HG03558 (cell line): ENCODE results near the gene CDK13.
"Not testable (repeated sequence)": the region's sequence is repeated elsewhere in the genome, so short reads cannot be mapped to it uniquely, and the experiment has no call there.

Source experiments
- ATAC-seq: cut with Tn5 transposase; IDR thresholded peaks from one replicate; pipeline ENCODE4 v1.9.1; 2021; ENCODE audit warnings: moderate number of reproducible peaks; ENCODE audit not compliant: unreplicated experiment; ENCODE audit errors: extremely low read depth

The CDK13 gene

DNA sequence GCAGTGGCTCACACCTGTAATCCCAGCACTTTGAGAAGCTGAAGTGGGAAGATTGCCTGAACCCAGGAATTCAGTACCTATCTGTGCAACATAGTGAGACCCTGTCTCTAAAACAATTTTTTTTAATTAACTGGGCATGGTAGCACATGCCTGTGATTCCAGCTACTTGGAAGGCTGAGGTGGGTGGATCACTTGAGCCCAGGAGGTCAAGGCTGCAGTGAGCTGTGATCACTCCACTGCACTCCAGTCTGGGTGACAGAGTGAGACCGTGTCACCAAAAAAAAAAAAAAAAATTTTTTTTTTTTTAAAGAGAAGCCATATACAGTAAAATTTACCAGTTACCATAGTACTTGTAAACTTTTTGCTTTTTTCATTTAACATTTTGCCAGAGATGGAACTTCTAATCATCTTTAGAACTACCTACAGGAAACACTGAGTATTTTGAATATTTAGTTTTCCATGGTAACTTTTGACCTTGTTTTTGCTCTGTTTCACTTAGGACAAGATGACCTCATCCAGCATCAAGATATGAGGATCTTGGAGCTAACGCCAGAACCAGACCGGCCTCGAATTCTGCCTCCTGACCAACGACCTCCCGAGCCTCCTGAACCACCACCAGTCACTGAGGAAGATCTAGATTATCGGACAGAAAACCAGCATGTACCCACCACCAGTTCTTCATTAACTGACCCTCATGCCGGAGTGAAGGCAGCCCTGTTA is 143.7 kb downstream of the CDK13 start:
- no peak for ATAC-seq

DNA sequence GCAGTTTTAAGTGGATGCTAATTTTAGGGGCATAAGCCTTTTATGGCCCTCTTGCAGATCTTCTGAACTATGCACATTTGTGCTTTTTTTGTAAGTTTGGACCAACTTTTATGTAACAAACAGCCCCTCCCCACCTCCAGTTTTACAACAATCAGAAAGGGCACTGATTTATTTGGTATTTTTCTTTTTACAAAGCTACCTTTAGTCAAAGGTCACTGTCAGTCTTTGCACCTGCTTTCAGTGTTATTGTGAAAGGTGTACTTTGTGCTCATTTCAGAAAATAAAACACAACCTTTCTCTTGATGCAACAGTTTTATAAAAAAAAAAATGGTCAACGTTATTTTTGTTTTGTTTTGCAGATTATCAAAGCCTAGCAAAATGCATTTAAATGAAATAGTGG is 145.2 kb downstream of the CDK13 start:
- no peak for ATAC-seq

DNA sequence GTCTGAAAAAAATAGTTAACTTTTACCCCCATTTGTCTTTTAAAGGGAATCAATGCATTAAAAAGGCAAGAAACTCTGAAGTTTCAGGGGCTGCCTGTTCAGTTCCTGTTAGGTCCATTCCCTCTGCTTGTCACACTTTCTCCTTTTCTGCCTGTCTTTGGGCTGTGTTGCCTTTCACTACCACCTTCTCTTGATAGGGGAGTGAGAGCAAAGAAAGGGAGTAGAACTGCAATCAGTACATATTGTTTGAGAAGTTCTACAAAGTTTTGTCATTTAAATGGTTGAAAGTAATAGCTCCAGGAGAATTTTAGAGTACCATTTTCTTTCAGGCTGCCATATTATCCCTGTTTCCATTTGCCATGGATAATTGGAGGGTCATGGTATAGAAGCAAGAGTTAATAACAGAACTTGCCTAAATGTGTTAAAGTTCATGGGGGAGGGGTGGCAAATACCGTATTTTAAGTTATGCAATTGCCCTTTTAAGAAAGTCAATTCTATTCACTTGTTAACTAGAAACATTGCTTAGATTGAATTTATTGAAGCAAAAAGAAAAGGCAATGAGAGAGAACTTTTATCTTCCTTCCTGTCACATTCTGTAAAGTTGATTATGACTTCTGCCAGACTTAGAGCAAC is 145.8 kb downstream of the CDK13 start:
- no peak for ATAC-seq

DNA sequence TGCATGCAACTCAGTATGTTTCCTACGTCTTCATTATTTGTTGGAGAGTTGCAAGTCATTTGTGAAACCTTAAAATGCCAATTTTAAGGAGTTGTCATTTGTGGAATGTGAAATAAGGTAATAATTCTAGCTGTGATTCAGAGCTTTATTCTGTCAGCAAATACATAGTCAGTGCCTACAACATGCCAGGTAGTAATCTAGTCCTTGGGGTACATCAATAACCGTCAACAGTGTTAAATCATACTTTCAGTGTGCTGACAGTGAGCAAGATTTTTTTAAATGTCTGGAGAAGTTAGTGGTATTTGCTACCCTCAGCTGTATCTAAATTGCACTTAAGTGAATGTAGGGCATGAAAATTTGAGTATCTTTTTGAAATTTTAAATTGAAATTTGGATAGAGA is 147.7 kb downstream of the CDK13 start:
- no peak for ATAC-seq

DNA sequence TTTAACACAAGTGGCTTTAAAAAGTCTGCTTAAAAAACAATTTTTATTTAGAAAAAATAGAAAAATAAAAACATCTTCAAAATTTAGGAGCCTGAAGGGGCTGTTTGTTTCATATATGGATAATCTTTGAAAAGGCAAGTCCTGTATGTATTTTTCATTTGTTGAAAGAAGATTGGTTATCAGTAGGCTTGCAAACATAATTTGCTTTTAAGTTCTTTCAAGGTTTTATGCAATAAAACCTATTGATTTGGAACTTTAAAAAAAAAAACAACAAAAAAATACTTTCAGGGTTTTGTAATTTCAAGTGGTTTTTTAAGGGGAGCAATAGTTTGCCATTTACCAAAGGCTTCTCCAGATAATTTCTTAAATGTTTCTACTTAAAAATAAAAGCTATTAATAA is 148.8 kb downstream of the CDK13 start:
- no peak for ATAC-seq

DNA sequence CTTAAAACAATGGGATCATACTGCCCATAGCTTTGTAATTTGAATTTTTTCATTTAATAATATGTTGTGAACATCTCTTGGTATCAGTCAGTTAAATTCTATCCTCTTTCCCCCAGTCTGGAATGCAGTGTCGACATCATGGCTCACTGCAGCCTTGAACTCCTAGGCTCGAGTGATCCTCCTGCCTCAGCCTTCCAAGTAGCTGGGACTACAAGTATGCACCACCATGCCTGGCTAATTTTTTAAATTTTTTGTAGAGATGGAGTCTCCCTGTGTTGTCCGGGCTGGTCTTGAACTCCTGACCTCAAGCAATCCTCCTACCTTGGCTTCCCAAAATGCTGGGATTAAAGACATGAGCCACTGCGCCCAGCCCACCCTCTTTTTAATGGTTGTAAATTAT is 149.8 kb downstream of the CDK13 start:
- no peak for ATAC-seq

DNA sequence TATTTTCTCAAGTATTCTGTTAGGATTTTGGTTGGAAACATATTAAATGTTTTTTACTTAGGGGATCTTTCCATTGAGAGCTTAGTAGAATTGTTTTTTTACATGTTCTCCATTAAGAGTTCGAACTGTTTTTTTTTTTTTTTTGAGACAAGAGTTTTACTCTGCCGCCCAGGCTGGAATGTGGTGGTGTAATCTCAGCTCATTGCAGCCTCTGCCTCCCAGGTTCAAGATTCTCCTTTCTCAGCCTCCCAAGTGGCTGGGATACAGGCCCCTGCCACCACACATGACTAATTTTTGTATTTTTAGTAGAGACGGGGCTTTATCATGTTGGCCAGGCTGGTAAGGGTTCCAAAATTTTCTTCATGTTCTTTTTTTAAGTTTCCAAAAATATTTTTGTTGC is 151.1 kb downstream of the CDK13 start:
- ATAC-seq, result no peak

DNA sequence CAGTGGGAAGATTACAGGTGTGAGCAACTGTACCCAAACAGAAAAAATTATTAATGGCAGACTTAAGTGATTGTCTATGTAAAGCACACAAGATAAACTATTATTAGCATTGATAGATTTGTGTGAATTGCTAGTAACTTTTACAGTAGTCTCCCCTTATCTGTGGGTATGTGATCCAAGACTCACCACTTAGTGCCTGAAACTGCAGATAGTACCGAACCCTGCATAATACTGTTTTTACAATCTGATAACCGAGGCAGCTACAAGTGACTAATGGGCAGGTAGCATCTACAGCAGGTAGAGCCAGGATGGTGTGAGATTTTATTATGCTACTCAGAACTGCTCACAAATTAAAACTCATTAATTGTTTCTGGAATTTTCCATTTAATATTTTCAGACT is 152.8 kb downstream of the CDK13 start:
- no peak for ATAC-seq

DNA sequence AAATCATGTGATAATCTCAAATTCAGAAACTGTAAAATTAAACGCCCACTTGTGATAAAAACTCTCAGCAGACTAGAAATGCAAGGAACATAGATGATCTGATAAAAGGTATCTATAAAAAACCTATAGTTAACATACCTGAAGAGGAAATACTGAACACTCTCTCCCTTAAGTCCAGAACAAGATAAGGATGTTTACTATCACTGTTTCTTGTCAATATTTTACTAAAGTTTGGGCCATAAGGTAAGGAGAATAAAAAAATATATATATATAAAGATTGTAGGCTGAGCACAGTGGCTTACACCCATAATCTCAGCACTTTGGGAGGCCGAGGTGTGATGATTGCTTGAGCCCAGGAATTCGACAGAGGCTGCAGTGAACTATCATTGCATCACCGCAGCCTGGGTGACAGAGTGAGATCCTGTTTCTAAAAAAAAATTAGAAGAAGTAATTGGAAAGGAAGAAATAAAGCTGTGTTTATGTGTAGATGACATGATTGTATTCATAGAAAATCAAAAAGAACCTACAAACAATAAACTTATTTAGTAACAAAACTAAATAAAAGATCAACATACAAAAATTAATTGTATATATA is 155.9 kb downstream of the CDK13 start:
- no peak for ATAC-seq

DNA sequence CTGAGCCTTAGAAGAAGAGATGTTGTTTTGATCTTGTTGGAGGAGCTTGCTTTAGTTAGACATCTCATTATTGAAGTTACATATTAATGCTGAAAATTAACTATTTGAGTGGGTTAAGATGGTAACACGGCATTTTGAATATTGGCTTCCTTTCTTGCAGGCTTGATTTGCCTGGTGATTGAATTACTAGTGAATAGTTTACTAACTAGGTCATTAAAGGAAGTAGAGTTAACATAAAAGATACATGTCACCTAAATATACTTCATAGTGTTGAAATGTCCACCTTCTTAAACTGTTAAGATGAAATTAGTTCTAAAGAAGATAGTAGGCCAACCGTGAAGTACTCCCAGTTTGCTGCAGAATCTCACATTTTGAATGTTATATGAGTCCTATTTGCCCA is 165.9 kb downstream of the CDK13 start:
- ATAC-seq, result no peak

DNA sequence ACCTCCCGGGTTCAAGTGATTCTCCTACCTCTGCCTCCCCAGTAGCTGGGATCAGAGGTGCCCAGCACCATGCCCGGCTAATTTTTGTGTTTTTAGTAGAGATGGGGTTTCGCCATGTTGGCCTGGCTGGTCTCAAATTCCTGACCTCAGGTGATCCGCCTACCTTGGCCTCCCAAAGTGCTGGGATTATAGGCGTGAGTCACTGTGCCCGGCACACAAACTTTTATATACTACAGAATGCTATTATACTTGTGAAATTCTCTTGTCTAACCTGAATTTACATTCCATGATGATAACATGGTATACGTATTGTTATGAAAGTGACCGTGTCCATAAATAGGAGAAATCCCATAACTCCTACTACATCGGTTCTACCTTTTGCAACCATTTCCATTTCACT is 167.1 kb downstream of the CDK13 start:
- ATAC-seq, result not testable (repeated sequence)

DNA sequence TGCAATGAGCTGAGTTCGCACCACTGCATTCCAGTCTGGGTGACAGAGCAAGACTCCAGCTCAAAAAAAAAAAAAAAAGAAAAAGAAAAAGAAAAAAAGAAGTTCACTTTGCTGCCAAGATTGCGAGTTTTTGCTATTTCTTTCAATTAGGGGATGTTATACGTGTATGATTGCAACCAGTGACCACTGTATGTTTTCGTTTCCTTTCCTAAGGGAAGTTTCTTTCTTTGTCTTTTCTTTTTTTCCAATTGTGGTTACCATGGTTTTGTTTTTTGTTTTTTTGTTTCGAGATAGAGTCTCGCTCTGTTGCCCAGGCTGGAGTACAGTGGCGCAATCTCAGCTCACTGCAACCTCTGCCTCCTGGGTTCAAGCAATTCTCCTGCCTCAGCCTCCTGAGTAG is 168.1 kb downstream of the CDK13 start:
- not testable (repeated sequence) for ATAC-seq

DNA sequence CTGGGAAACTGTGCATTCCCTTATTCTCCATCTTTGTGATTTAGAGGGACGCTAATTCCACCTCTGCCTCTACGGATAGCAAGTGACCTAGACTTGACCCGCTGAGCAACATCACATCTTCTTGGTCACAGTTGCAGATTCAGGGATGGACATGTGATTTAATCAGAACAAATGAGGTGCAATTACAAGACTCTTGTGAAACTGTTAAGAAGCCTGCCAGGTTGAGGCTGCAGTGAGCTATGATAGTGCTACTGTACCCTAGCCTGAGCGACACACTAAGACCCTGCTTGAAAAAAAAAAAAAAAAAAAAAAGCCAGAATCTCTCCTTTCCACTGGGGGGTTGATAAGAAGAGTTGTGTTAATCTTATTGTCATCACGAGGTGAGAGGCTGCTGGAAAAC is 170.0 kb downstream of the CDK13 start:
- ATAC-seq, result no peak

DNA sequence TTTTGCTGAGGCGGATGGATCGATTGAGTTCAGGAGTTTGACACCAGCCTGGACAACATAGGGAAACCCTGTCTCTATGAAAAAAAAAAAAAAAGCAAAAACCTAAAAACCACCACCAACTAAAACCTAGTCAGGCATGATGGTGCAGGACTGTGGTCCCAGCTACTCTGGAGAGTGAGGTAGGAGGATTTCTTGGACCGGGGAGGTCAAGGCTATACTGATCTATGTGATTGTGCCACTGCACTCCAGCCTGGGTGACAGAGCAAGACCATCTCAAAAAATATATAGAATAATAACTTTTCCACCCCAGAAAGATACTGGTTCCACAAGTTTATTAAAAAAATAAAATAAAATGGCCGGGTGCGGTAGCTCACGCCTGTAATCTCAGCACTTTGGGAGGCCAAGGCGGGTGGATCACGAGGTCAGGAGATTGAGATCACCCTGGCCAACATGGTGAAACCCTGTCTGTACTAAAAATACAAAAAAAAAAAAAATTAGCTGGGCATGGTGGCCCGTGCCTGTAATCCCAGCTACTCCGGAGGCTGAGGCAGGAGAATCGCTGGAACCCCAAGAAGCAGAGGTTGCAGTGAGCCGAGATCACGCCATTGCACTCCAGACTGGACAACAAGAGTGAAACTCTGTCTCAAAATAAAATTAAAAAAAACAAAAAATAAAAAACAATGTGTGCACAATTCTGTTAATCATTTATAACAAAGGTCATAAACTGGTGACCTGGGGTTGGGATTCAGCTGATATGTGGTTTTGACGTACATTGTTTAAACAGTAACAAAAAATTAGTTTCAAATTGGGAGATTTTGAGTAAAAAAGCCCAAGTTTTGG is 172.3 kb downstream of the CDK13 start:
- not testable (repeated sequence) for ATAC-seq

DNA sequence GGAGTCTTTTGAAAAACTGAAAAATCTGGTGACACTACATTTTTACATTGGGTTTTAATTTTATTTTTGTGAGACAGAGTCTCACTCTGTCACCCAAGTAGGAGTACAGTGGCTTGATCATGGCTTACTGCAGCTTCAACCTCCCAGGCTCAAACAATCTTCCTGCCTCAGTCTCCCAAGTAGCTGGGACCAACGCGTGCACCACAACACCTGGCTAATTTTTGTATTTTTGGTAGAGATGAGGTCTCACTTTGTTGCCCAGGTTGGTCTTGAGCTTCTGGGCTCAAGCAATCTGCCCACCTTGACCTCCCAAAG is 172.8 kb downstream of the CDK13 start:
- ATAC-seq, result no peak

DNA sequence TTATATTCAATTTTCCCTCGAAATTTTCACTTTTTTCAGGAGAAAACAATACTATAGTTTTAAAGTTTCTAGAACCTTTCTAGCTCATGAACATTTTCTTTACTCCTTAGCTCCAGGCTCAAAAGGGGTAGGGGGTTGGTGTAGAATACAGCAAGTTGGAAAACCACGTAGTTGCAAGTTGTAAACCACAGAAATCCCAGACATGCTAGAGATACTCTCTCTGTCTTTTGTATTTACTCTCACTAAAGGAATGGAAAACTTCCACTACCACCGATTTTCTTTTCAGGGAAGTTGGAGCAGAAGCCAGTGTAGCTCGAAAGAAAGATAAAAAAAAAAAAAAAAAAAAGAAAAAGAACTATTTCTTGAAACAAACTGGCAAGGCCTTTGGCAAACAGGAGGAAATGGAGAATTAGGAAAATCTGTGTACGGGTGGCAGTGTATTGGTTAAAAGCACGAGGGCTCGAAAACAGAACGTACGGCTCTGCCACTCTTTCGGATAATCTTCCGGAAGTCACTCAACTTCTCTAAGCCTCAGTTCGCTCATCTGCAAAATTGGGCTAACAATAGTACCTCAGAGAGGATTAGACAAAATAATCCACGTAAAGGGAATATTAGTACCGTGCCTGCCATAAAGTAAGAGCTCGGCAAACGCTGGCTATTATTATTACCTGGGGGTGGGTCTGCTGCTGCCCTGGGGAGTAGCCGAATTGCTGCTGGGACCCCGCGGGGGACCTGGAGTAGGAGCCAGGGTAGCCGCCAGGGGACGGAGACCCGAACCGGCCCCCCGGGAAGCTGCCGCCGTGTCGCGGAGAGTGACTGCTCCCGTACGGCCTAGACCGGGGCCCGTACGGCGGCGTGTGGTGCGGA is 183.7 kb downstream of the CDK13 start:
- ATAC-seq, result no peak

DNA sequence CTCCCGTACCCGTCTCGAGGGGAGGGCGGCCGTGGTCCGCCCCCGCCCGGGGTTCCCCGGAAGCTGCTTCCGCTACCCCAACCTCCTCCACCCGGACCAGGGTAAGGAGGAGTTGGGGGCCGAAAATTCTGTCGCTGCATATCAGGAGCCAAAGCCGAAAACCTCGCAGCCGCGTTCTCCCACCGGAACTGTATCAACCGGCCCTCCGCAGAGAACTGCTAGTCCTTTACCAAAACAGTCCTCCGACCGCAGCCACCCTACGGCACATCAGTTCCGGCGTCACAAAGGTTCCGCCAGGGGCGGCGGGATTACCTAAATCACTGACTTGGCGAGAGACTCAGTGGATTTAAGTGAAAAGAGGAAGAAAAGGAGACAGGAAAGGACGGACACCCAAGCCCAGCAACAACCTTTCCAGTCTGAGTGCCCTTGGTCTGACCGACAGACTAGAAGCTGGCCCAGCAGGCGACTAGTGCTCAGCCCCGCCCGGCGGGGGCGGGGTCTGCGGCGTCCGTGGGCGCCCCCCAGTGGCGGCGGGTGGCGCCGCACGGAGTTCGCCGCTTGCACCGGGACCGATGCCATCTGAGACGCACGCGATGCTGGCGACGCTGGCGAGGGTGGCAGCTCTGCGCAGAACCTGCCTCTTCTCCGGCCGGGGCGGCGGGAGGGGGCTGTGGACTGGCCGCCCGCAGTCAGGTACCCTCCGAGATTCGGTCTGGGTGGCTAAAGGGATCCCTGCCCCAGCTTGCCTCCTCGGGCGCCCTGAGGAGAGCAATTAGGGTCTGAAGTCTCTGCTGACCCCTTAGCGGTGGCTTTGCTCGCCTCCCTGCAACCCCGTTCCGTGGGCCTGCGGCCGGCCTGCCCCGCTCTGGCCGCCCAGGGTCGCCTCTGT is 184.6 kb downstream of the CDK13 start, which contains the start of the genes MPLKIP and SUGCT:
MPLKIP (minus strand) TSS at position 195 of the 889 bp plus-strand sequence; CDS start at position 140, 55 bp downstream.
SUGCT (plus strand) TSS at position 578 of the 889 bp plus-strand sequence.
- ATAC-seq, result peak; percentile 57

DNA sequence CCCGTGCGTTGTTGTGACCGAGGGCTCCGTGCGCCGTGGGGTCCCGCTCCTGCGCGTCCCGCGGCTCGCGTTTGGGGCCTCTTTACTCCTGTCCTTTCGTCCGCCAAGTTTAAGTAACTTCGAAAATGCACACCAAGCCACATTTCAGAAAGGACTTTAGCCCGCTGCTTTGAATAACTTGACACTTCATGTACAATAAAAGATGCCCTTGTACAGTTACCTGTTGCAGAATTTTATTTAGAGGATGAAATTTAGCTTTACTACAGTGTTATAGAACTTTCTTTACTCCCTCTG is 185.2 kb downstream of the CDK13 start:
- ATAC-seq, result no peak

DNA sequence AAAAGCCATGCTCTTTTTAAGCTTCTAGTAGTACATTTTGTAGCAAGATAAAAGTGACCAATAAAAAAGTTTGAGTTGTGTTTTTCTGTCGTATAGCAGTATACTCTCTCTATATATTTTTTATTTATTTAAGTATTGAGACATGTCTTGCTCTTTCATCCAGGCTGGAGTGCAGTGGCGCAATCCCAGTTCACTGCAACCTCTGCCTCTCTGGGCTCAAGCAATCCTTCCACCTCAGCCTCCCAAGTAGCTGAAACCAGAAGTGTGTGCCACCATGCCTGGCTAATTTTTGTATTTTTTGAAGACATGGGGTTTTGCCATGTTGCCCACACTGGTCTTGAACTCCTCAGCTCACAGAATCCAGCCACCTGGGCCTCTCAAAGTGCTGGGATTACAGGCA is 187.5 kb downstream of the CDK13 start:
- no peak for ATAC-seq
